Activated naive CD4-positive, alpha-beta T cell treated with anti-CD3 and anti-CD28 coated beads, Interleukin-2, amount 50 U/mL, for 24 hours (primary cell): ENCODE results near the gene KCNB1.

Source experiments
- H3K27ac Mint-ChIP-seq: one replicate; pipeline ENCODE4 v1.8.0; 2021; ENCODE audit warnings: mild to moderate bottlenecking, mixed read lengths
- H3K27me3 Mint-ChIP-seq: one replicate; pipeline ENCODE4 v1.8.0; 2021; ENCODE audit warnings: mixed read lengths
- H3K36me3 Mint-ChIP-seq: one replicate; pipeline ENCODE4 v1.8.0; 2021; ENCODE audit warnings: mixed read lengths
- H3K4me1 Mint-ChIP-seq: one replicate; pipeline ENCODE4 v1.8.0; 2021; ENCODE audit warnings: mixed read lengths
- H3K4me3 Mint-ChIP-seq: one replicate; pipeline ENCODE4 v1.8.0; 2021; ENCODE audit warnings: mild to moderate bottlenecking, mixed read lengths
- H3K9me3 Mint-ChIP-seq: one replicate; pipeline ENCODE4 v1.8.0; 2021; ENCODE audit warnings: mixed read lengths

Gene KCNB1

DNA sequence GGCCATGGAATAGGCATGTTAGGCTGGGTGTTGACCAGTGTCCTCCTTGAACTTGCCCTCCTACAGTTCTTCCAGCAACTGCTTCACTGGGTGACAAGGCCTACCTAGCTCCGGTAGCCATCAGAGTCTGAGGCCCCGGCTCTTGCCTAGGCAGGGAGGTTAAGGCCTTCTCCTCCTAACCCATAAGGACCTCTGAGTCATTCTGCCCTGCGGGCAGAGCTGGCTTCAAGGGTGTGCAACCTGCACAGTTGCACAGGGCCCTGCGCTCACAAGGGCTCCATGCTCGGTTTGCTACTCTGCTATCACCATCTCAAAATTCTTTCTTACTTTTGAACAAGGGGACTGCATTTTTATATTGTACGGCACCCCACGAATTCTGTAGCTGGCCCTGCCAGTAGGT is 17.9 kb downstream of the KCNB1 start:
- Mint-ChIP-seq H3K4me1 (no peaks in the 10 kb centered on the region), H3K27ac (no peak overlapping the region), H3K27me3 (peaks cover 10% of the 10 kb centered on the region), H3K9me3 (no peaks in the 10 kb centered on the region), H3K36me3 (no peaks in the 10 kb centered on the region), H3K4me3 (no peak overlapping the region)

DNA sequence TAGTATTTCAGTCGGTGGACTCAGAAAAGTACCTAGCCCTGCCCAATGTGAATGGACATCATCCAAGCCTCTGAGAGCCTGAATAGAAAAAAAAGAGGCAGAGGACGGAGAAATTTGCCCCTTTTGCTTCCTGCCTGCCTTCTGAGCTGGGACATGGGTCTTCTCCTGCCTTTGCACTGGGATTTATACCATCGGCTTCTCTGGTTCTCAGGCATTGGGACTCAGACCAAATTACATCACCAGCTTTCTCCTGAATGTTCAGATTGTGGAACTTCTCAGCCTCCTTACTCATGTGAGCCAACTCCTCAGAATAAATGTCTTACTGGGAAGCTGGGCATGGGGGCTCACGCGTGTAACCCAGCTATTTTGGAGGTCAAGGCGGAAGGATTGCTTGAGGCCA is 19.8 kb downstream of the KCNB1 start:
- H3K36me3 Mint-ChIP-seq, result no peaks in the 10 kb centered on the region
- no peaks in the 10 kb centered on the region for H3K4me1 Mint-ChIP-seq
- peaks cover 7% of the 10 kb centered on the region for H3K27me3 Mint-ChIP-seq
- no peaks in the 10 kb centered on the region for H3K9me3 Mint-ChIP-seq
- no peak overlapping the region for H3K27ac Mint-ChIP-seq
- H3K4me3 Mint-ChIP-seq, result no peak overlapping the region

DNA sequence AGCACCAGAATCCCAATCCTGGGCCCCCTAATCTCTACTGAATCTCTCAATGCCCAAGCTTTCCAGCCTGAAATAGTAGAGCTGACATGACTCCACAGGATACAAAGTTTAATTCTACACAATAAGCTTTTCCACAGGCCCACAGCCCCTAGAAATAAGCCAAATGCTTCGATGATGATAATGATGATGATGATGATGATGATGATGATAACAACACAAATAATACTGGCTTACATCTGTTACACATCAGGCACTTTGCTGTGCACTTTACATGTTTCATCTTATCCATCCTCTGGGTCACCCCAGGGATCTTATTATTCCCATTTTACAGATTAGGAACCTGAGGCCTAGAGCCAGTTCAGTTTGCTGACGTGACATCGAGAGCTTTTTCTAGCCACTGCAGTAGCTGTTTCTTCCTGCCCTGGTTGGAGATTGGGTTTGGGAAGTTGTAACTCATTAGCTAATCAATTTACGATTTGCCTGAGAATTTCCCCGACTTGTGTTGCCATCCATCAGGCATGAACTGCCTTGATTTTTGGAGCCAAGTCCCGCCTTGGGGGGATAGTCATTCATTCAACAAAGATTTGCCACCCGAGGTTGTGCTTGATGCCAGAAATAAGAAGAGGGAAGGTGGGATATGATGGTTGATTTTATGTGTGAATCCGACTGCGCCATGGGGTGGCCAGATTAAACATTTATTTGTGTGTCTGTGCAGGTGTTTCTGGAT is 20.4 kb downstream of the KCNB1 start:
- no peaks in the 10 kb centered on the region for H3K9me3 Mint-ChIP-seq

GRCh38 chr20:49460916-49461315 is 21.6 kb downstream of the KCNB1 start:
- H3K27me3 Mint-ChIP-seq, result peaks cover 5% of the 10 kb centered on the region
- H3K9me3 Mint-ChIP-seq, result no peaks in the 10 kb centered on the region
- no peak overlapping the region for H3K4me3 Mint-ChIP-seq
- H3K27ac Mint-ChIP-seq, result no peak overlapping the region
- no peaks in the 10 kb centered on the region for H3K36me3 Mint-ChIP-seq
- H3K4me1 Mint-ChIP-seq, result no peaks in the 10 kb centered on the region

More for the DNA sequence above, 20.4 kb downstream of the KCNB1 start:
- Mint-ChIP-seq H3K4me3 (no peak overlapping the region), H3K36me3 (no peaks in the 10 kb centered on the region), H3K27me3 (peaks cover 6% of the 10 kb centered on the region), H3K27ac (no peak overlapping the region), H3K4me1 (no peaks in the 10 kb centered on the region)

GRCh38 chr20:49460131-49460530 is 22.3 kb downstream of the KCNB1 start:
- H3K36me3 Mint-ChIP-seq, result no peaks in the 10 kb centered on the region
- H3K4me1 Mint-ChIP-seq, result no peaks in the 10 kb centered on the region
- H3K4me3 Mint-ChIP-seq, result no peak overlapping the region
- peaks cover 5% of the 10 kb centered on the region for H3K27me3 Mint-ChIP-seq
- no peak overlapping the region for H3K27ac Mint-ChIP-seq
- no peaks in the 10 kb centered on the region for H3K9me3 Mint-ChIP-seq

- Mint-ChIP-seq H3K36me3 (no peaks in the 10 kb centered on the region), H3K4me3 (no peak overlapping the region), H3K27ac (no peak overlapping the region), H3K9me3 (no peaks in the 10 kb centered on the region), H3K27me3 (peaks cover 5% of the 10 kb centered on the region), H3K4me1 (no peaks in the 10 kb centered on the region)
Observed at GRCh38 chr20:49459684-49460083, 22.8 kb downstream of the KCNB1 start.

DNA sequence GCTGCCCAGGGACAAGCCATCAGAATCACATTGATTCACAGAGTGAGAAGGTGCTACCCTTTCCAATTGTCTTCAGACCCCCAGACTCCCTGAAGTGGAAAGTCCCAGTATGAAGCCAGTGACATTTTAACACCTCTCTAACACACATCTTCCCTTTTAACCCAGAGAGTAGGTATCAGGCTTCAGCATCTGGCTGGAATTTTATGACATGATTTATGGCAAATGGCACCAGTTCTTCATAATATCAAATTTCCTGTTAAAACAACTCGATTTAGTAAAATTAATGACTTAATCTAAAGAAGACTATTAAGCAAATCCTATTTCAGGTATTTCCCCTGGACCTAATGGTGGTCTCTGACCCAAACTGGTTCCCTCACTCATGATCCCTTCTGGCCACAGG is 25.0 kb downstream of the KCNB1 start:
- Mint-ChIP-seq H3K36me3 (no peaks in the 10 kb centered on the region), H3K27ac (no peak overlapping the region), H3K4me3 (no peak overlapping the region), H3K9me3 (no peaks in the 10 kb centered on the region), H3K27me3 (peaks cover 3% of the 10 kb centered on the region), H3K4me1 (no peaks in the 10 kb centered on the region)

DNA sequence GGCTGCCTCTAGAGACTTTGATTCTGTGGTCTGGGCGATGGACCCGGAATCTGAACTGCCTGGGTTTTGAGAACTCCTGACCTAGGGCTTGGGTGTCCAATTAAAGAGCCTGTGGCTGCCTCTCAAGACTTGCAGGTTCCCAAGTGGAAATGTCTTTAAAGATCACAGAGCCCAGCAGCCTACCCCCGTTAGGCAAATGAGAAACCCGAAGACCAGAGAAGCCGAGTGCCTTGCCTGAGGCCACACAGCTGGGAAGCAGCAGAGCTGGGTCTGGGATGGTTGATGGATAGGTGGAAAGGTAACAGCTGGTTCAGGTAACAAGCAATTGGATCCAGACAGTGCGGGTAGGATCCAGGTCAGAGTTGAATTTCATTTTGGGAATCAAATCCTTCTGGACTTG is 25.8 kb downstream of the KCNB1 start:
- H3K4me3 Mint-ChIP-seq, result no peak overlapping the region
- H3K27ac Mint-ChIP-seq, result no peak overlapping the region
- H3K27me3 Mint-ChIP-seq, result no peaks in the 10 kb centered on the region
- H3K36me3 Mint-ChIP-seq, result no peaks in the 10 kb centered on the region
- H3K9me3 Mint-ChIP-seq, result no peaks in the 10 kb centered on the region
- no peaks in the 10 kb centered on the region for H3K4me1 Mint-ChIP-seq

DNA sequence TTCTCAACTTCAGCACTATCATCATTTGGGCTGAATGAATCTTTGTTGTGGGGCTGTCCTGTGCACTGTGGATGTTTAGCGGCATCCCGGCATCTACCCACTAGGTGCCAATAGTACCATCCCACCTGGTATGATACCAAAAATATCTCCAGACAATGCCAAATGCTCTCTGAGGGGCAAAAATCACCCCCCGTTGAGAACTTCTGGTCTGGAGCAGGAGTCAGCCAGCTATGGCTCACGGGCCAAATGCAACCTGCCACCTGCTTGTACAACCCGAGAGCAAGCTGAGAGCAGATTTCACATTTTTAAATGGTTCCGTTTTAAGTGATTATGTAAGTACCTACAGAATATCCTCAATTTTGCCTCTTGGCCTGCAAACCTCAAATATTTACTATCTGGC is 26.8 kb downstream of the KCNB1 start:
- Mint-ChIP-seq H3K27ac (no peak overlapping the region), H3K36me3 (no peaks in the 10 kb centered on the region), H3K4me3 (no peak overlapping the region), H3K9me3 (no peaks in the 10 kb centered on the region), H3K4me1 (no peaks in the 10 kb centered on the region), H3K27me3 (no peaks in the 10 kb centered on the region)

- no peaks in the 10 kb centered on the region for H3K27me3 Mint-ChIP-seq
- no peaks in the 10 kb centered on the region for H3K9me3 Mint-ChIP-seq
- no peak overlapping the region for H3K27ac Mint-ChIP-seq
- no peaks in the 10 kb centered on the region for H3K36me3 Mint-ChIP-seq
- no peaks in the 10 kb centered on the region for H3K4me1 Mint-ChIP-seq
- no peak overlapping the region for H3K4me3 Mint-ChIP-seq
Observed at GRCh38 chr20:49452011-49452482, 30.4 kb downstream of the KCNB1 start.

DNA sequence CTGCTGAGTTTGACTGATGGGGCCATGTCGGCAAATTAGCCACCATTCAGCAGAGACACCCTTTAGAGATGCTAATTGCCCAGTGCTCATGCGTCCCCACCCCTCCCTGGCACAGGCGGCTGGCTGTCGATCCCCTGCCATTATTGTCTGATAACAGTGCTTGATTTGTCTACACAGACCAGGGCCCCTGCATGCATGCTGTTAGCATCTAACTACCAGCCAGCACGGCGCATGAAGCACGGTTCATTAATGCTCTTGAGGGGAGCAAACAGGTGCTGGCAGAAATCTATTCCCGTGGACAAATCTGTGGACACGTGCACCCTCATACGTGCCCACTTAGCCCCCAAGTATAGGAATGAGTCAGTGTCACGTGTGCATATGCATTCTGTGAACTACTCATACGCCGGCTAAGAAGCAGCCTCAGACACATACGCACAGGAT is 32.2 kb downstream of the KCNB1 start:
- H3K27me3 Mint-ChIP-seq, result peaks cover 4% of the 10 kb centered on the region
- H3K36me3 Mint-ChIP-seq, result no peaks in the 10 kb centered on the region
- H3K27ac Mint-ChIP-seq, result no peak overlapping the region
- no peaks in the 10 kb centered on the region for H3K9me3 Mint-ChIP-seq
- no peaks in the 10 kb centered on the region for H3K4me1 Mint-ChIP-seq
- no peak overlapping the region for H3K4me3 Mint-ChIP-seq

- Mint-ChIP-seq H3K36me3 (no peaks in the 10 kb centered on the region), H3K27ac (no peak overlapping the region), H3K4me3 (no peak overlapping the region), H3K27me3 (peaks cover 6% of the 10 kb centered on the region), H3K4me1 (no peaks in the 10 kb centered on the region), H3K9me3 (no peaks in the 10 kb centered on the region)
Observed at GRCh38 chr20:49448917-49449316, 33.6 kb downstream of the KCNB1 start.

- Mint-ChIP-seq H3K4me3 (no peak overlapping the region), H3K27me3 (peaks cover 8% of the 10 kb centered on the region), H3K9me3 (no peaks in the 10 kb centered on the region), H3K4me1 (no peaks in the 10 kb centered on the region), H3K27ac (no peak overlapping the region), H3K36me3 (no peaks in the 10 kb centered on the region)
Observed at GRCh38 chr20:49447946-49448809, 34.3 kb downstream of the KCNB1 start.

DNA sequence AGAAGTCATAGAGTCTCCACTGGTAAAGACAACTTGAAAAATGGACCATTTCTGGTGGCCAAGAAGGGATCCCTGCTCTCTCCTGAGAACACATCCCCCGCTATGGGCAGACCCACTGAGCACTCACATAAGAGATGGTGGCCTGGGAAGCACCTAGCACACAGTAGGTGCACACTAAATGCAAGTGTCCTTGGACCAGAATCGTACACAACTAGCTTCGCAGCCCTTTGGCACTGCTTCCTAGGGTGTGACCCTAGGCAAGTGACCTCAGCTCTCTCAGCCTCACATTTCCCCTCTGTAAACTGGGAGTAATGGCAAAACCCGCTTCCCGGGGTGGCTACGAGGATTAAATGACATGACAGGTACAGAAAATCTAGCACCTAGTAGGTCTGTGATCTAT is 35.1 kb downstream of the KCNB1 start:
- Mint-ChIP-seq H3K4me1 (no peaks in the 10 kb centered on the region), H3K36me3 (no peaks in the 10 kb centered on the region), H3K4me3 (no peak overlapping the region), H3K27ac (no peak overlapping the region), H3K27me3 (peaks cover 8% of the 10 kb centered on the region), H3K9me3 (no peaks in the 10 kb centered on the region)

- no peak overlapping the region for H3K4me3 Mint-ChIP-seq
- H3K9me3 Mint-ChIP-seq, result no peaks in the 10 kb centered on the region
- H3K36me3 Mint-ChIP-seq, result no peaks in the 10 kb centered on the region
- no peak overlapping the region for H3K27ac Mint-ChIP-seq
- H3K4me1 Mint-ChIP-seq, result no peaks in the 10 kb centered on the region
- peaks cover 10% of the 10 kb centered on the region for H3K27me3 Mint-ChIP-seq
Observed at GRCh38 chr20:49446808-49447207, 35.7 kb downstream of the KCNB1 start.

DNA sequence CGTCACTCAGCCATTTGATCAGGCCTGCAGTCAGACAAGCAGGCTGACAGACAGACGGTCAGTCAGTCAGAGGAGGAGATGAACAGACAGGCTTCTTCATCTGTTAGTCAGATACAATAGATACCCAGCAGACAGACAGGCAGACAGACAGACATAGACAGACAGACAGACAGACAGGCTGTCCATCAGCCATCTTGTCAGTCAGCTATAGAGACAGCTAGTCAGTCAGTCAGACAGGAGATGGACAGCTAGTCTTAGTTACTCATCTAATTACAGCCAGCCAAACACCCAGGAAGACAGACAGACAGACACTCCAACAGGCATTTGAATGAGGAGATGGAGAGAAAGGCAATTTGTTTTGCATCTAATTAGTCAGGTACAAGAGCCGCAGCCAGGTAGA is 36.4 kb downstream of the KCNB1 start:
- Mint-ChIP-seq H3K36me3 (no peaks in the 10 kb centered on the region), H3K4me3 (no peak overlapping the region), H3K27me3 (peaks cover 10% of the 10 kb centered on the region), H3K4me1 (no peaks in the 10 kb centered on the region), H3K9me3 (no peaks in the 10 kb centered on the region), H3K27ac (no peak overlapping the region)
